Activated T-helper 1 cell treated with anti-CD3 and anti-CD28 coated beads, Interleukin-2, amount 50 U/mL, for 16 hours (primary cell): ENCODE measurements around the gene RREB1.

Experiments
- DNase-seq, 2 donors: peaks; one replicate each; pipeline ENCODE4 v3.0.0-alpha.2; 2020; ENCODE audit warnings: low read depth in 1 of 2, low spot score in 1 of 2

The RREB1 gene

DNA sequence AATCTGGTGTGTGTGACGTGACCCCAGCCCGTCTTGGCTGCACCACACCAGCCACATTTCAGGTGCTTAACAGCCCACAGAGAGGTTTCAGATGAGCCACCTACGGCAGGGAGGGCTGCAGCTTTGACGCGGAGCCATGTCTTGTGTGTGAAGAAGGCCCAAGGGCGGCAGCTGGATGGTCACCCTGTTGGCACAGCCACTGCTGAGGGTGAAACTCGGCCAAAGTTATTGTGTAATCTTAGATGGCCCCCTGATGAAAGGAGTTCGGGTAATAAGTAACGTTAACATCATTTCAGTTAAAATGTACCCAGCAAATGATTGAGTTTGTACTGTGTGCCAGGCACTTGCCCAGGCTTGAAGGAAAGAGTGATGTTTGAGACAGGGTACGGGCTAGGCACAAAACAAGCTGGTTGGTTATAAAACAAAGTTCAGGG is 108.1 kb downstream of the RREB1 start:
- DNase-seq, result no peak

DNA sequence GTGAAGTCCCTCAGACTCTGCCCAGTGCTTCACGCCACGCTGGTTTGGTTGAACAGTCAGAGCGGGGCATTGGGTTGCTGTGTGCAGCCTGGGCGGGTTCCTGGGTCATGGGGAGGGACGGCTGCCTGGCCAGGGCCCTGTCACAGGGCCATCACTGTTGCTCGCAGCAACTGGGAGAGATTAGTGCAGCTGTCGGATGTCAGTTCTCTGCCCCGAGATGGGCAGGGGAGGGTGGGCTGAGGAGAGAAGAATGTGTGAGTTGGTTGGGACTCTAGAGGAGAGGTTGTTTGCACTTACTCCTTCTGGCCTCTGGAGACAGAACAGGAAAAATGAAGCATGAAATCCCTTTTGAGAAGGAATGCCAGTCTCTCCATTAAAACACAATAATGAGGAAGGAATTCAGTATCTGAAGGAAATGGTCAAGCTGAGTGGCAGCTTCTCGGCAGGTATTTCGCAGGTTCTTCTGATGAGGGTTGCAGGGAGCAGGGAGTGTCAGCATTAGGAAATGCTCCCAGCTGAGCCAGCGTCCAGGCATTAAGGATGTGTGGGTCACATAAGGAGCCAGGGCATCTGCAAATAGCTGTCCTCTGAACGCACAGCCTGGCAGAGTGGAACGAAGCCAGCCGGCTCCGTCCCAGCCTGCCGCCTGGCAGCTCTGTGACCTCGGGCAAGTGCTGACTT is 109.3 kb downstream of the RREB1 start:
- DNase-seq, result no peak

DNA sequence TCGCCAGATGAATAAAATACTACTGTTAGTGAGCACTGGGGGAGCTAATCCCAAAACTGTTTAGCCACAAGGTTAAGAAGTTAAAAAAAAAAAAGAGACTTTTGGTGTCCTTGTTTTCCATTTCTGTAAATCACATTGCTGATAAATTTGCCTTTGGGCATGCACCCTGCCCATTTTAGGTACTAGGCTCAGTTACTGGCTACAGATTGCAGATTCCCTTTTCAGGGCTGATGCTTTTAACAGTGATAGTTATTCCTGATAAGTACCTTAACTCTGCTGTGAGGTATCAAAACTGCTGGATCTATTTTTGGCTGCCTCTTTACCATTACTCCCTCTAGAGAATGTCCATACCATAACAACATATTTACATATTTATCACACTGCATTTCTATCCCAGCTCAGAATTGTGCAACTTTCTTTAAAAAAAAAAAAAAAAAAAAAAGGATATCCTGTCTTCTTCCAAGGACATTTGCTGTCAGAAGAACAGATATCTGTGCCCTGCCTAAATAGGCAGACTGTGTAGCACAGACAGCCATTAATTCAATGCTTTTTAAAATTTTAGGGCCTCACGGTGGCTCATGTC is 110.7 kb downstream of the RREB1 start:
- no peak for DNase-seq

DNA sequence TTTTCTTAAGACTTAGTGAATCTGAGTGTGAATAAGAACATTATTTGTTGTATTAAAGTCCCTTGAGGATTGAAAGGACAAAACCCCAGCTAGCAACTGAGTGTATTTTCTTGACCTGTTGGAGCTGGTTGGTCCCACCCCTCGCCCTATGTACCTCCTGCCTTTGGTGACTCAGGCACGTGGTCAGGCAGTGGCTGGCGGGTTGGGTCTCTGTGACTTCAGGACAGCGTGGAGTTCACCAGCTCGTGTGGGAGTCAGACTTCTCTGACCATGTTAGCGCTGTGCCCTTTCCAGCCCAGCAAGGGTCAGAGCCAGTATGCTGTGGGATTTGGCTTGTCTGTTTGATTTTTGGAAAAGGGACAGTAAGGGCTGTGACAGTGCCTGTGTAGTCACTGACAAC is 111.5 kb downstream of the RREB1 start:
- DNase-seq, result no peak

DNA sequence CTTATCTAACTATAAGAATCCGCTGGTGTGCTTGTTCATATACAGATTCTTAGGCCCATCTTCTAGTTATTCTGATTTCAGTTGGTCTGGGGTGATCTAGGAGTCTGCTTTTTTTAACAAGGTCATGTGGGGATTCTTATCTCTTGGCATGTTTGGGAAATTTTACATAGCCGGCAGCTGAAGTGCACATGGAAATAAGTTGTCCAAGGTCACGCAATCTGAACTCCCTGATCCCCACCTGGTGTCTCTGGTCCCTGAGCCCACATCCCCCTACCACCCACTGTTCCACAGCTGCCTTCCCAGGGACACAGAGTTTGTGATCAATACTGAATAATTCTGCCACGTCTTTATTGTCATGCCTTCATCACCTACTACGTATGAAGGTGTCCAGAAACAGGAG is 114.4 kb downstream of the RREB1 start:
- no peak for DNase-seq

DNA sequence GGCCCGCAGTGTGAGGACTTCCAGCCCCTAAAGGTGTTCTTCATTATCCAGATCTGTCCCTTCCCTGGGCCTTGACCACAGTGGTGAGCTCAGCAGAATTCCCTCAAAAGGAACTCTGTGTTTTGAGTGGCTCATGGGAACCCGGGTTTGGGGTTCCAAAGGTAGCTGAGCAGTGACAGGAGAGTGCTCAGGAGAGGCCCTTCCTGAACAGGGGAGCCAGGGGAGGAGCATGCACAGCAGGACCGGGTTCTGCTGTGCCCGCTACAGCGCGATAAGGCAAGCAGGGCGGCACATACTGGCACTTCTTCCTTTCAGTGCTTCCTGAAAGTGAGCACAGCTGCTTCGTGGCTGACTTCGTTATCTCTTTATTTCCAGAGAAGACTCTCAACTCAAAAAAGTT is 117.0 kb downstream of the RREB1 start:
- DNase-seq, result no peak

DNA sequence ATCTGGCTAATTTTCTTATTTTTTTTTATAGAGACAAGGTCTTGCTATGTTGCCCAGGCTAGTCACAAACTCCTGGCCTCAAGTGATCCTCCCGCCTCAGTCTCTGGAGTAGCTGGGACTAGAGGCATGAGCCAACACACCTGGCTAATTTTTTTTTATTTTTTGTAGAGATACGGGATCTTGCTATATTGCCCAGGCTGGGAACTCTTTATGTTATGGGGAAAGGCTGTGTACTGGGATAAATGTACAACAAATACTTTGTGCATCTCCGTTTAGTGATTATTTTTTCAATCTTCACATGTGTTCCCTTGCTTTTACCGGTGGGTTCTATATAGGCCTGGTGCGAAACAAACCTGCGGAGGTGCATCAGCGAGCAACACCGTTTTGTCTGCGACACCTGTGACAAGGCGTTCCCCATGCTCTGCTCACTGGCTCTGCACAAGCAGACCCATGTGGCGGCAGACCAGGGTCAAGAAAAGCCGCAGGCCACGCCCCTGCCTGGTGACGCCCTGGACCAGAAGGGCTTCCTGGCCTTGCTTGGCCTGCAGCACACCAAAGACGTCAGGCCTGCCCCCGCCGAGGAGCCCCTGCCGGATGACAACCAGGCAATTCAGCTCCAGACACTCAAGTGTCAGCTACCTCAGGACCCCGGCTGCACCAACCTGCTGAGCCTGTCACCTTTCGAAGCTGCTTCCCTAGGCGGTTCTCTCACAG is 121.1 kb downstream of the RREB1 start:
- no peak for DNase-seq

DNA sequence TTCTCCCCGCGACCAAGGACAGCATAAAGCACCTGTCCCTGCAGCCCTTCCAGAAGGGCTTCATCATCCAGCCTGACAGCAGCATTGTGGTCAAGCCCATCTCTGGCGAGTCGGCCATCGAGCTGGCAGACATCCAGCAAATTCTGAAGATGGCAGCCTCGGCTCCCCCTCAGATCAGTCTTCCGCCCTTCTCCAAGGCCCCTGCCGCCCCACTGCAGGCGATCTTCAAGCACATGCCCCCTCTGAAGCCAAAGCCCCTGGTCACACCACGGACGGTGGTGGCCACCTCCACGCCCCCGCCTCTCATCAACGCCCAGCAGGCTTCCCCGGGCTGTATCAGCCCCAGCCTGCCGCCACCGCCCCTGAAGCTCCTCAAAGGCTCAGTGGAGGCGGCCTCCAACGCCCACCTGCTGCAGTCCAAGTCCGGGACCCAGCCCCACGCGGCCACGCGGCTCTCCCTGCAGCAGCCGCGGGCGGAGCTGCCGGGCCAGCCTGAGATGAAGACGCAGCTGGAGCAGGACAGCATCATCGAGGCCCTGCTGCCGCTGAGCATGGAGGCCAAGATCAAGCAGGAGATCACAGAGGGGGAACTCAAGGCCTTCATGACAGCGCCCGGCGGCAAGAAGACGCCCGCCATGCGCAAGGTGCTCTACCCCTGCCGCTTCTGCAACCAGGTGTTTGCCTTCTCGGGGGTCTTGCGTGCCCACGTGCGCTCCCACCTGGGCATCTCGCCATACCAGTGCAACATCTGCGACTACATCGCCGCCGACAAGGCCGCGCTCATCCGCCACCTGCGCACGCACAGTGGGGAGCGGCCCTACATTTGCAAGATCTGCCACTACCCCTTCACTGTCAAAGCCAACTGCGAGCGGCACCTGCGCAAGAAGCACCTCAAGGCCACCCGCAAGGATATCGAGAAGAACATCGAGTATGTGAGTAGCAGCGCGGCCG is 121.9 kb downstream of the RREB1 start:
- no peak for DNase-seq

DNA sequence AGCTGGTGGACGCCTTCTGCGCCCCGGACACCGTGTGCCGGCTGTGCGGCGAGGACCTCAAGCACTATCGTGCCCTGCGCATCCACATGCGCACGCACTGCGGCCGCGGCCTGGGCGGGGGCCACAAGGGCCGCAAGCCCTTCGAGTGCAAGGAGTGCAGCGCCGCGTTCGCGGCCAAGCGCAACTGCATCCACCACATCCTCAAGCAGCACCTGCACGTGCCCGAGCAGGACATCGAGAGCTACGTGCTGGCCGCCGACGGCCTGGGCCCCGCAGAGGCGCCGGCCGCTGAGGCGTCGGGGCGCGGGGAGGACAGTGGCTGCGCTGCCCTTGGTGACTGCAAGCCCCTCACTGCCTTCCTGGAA is 122.5 kb downstream of the RREB1 start:
- DNase-seq, result no peak

DNA sequence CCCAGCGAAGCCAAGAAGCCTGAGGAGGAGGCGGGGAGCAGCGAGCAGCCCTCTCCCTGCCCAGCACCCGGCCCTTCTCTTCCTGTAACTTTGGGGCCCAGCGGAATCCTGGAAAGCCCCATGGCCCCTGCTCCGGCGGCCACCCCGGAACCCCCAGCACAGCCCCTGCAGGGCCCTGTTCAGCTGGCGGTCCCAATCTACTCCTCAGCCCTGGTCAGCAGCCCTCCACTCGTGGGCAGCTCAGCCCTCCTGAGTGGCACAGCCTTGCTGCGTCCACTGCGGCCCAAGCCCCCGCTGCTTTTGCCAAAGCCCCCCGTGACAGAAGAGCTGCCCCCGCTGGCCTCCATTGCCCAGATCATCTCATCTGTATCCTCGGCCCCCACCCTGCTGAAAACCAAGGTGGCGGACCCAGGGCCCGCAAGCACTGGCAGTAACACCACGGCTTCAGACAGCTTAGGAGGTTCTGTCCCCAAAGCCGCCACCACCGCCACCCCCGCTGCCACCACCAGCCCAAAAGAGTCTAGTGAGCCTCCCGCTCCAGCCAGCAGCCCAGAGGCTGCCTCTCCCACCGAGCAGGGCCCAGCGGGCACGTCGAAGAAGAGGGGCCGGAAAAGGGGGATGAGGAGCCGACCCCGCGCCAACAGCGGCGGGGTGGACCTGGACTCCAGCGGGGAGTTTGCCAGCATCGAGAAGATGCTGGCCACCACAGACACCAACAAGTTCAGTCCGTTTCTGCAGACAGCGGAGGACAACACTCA is 123.4 kb downstream of the RREB1 start:
- no peak for DNase-seq

DNA sequence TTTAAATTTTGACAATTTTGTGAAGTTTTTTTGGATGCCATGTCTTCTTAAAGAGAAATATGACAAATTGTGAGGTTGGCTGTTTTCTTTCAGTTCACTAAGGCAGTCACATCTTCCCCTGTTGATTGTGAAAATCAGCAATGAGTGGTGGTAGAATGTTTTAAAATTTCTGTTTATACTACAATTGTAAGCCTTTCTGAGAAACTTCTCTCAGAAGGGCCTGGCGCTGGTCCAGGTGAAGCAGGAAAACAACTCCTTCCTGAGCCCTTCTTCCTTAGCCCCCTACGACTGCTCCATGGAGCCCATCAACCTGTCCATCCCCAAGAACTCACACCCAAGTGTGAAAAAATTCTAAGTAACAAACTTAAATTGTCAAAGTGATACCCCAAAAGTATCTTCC is 124.6 kb downstream of the RREB1 start:
- no peak for DNase-seq

DNA sequence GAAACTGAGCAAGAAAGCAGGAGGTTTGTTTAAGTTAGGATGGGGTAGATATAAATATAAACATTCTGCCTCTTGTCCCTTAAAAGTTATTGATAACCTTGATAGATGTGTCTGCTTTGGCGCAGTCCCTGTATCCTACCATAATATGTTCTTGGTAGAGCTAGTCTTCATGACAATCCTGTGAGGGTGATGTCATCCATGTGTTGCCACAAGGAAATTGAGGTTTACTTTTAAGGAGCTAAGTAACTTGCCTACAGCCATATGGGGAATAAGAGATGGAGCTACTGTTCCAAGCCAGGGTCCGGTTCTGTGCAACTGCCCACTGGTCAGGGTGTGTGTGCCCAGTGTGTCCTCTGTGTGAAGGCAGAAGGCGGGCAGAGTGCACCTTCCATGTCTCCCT is 126.8 kb downstream of the RREB1 start:
- no peak for DNase-seq

DNA sequence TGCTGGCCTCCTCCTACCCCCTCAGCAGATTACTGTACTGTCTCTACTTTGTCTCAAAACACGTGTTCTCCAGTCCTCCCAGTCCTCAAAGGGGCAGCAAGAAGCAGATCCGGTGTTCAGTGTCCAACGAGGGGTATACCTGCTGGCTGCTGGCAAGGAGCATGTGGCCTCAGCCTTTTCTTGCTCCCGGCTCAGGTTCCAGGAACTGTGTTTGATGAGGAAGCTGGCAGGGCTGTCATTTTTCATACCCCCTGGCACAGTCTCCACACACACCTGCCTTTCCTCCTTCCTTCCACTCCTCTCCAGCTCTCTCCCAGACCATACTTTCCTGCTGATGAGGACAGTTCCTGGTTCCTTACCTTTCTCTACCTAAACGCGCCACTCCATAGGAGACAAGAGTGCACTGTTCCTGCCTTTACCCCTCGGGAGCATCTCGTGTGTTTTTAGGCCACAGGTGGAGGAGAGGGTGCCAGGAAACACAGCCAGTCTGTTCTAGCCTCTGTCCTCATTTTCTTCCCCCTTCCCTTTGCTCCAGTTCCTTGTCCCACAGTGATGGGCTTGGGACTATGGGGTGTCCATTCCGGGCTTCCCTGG is 128.0 kb downstream of the RREB1 start:
- no peak for DNase-seq

DNA sequence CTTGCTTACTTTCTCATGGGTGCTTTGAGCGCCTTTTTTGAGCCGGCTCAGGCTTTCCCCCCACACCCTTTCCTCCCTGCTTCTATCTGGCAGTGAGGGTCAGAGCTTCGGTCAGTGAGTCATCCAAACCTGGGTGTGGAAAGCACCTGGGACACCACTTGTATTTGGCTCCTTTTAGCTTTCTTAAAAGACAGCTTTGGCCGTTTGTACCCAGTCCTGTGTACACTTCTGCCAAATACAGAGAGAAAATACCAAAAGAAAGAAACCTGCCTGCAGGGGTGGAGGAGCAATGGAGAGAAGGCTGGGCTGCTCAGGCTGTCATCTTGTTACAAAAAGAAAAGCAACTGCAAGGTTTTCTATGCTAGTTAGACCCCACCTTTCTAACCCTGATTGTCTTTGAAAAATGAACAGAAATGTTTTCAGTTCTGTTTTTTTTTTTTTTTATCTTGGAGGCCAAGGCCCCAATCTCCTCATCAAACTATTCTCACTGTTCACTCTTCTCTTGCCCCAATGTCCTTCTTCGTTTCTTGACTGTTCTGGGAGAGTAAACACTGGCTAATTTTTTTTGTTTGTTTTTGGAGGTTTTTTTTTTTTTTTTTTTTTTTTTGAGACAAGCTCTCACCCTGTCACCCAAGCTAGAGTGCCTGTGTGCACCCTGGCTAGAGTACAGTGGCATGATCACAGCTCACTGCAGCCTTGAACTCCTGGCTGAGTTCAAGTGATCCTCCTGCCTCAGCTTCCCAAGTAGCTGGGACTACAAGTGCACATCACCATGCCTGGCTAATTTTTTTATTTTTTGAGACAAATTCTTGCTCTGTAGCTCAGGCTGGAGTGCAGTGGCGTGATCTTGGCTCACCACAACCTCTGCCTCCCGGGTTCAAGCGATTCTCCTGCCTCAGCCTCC is 128.8 kb downstream of the RREB1 start:
- no peak for DNase-seq

DNA sequence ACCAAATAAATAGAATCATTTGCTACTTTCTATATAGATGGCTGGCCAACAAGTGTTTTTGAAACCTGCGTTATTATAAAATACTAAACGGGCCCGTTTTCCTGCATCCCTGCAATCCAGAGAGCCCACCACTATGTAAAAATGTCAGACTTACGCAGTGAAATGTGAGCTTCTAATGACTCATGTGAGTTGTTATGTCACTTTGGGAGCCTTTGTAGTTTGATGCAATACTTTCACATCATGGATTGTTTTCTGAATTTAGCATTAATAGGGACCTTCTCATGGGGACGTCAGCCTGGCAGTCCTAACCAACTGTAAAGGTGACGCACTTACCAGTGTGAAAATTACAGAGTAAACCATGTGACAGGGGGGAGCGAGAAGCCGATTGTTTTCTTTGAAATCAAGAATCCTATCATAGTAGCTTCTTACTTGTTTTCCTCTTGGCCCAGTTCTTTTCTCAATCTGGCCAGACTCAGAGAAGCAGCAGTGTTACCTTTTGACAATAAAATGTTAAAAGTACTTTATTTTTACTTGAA is 130.0 kb downstream of the RREB1 start:
- no peak for DNase-seq

DNA sequence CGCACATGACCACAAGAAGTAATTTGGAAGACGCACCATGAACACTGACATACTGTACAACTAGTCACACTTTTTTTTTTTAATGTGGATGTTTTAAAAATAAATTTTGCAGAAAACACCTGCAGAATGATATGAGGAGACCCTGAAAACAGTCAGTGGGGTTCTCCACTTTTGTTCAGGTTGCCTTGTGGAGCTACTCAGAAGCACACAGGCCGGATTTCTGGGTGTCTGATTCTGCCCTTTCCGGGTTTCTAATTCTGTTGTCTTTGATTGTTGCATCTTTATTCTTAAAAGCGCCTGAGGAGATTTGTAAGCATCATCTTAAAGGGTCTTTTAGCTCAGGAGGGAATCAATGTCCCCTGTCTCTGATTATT is 130.8 kb downstream of the RREB1 start:
- no peak for DNase-seq

DNA sequence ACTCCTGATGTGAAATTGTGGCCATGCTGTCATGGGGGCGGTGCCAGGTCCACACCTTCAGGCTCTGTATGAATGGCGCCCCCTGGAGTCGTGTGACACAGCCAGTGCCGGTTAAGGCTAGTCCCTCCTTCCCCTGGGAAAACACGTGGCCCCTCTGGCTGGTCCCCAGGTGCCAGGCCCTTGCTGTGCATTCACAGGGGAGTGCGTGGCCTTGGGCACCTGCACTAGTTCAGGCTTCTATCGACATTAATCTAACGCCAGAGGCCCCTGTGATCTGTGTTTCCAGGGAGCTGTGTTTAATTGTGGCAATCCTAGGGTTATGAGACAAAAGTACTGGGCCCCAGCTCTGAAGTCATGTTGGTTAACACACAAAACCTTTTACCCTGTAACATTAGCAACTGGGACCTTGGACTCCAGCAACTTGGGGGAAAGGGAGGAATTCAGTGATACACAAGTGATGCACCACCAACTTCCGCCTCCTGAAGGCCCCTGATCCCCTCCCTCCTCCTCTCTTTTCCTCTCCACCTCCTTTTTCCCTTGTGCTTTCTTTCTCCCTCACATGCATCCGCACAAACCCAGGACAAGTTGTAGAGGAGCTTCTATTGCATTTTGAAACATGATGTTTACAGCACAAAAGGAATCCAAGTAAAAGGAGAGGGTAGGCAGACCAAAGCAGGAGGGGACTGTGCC is 131.3 kb downstream of the RREB1 start:
- DNase-seq, result peak; percentile 27 to 43

DNA sequence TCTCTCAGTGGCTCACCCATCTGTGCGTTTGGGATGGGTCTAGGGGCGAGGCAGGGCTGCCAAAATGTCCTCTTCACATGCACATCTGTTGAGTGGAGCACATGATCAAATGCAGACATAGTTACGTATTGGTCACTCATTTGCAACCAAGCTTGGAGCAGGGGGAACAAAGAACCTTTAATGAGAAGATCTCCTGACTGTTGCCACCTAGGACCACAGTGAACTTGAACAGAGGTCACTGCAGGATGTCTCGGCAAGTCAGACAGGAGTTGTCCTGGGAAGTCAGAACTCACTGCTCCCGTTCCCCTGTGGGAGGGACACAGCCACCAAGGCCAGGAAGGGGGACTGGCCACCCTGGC is 131.8 kb downstream of the RREB1 start:
- no peak for DNase-seq

DNA sequence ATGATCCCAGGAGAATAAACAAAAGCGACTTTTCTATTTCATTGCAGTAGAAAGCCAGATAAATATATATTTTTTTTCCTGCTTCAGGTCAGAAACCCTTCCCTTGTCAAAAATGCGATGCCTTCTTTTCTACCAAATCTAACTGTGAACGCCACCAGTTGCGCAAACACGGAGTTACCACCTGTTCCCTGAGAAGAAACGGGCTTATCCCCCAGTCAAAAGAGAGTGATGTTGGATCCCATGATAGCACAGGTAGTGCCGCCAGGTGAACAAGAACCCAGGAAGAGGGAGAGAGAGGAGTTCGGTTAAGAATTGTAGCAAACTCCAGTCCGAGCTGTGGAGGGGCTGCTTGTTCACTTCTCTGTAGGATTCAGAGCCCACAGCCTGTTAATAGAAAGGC is 132.6 kb downstream of the RREB1 start:
- DNase-seq, result no peak
